Sigmoid colon (tissue), 7 donors: ENCODE measurements around the gene CASZ1. TPM values are rescaled to one million over a fixed set of nuclear protein-coding genes. Genes with fewer than 3 reads are reported as not detected.

Source experiments
- DNase-seq: peaks from one replicate; pipeline ENCODE4 v3.0.0-alpha.2; 2019
- H3K27ac ChIP-seq, 4 donors: fragments of 200-600 bp; sonication (generic); one replicate each; pipeline ENCODE4 v1.5.1; 2016 to 2019; ENCODE audit warnings: mild to moderate bottlenecking in 1 of 4
- H3K27me3 ChIP-seq, 3 donors: fragments of 200-600 bp; sonication (generic); one replicate each; pipeline ENCODE4 v1.5.1; 2019; ENCODE audit warnings: mild to moderate bottlenecking in 1 of 3
- H3K36me3 ChIP-seq, 4 donors: fragments of 200-600 bp; sonication (generic); one replicate each; pipeline ENCODE4 v1.5.1; 2016 to 2019
- H3K4me1 ChIP-seq, 4 donors: fragments of 200-600 bp; sonication (generic); one replicate each; pipeline ENCODE4 v1.5.1; 2017 to 2019
- H3K4me3 ChIP-seq, 4 donors: fragments of 200-600 bp; sonication (generic); one replicate each; pipeline ENCODE4 v1.5.1; 2017 to 2019; ENCODE audit warnings: mild to moderate bottlenecking in 2 of 4, moderate library complexity in 1 of 4
- H3K9me3 ChIP-seq, 4 donors: fragments of 200-600 bp in 3 of 4; sonication (generic) in 3 of 4; one replicate each; pipeline versions ENCODE4 v1.5.1 to v1.6.1; 2013 to 2019
- CTCF ChIP-seq, 4 experiments: fragments of 450-650 bp in 3 of 4; fragments of 200-600 bp in 1 of 4; IDR thresholded peaks; one replicate each; pipeline ENCODE4 v1.5.1; 2016 to 2019; ENCODE audit warnings: antibody characterized with exemption in 4 of 4, mild to moderate bottlenecking in 3 of 4, moderate library complexity in 2 of 4
- EP300 ChIP-seq, 4 donors: sonication (generic); formaldehyde crosslinking; IDR thresholded peaks; one replicate each; pipeline ENCODE4 v1.6.1; 2017; ENCODE audit warnings: antibody characterized with exemption in 4 of 4
- POLR2A ChIP-seq, 2 donors: fragments of 450-650 bp; IDR thresholded peaks; one replicate each; pipeline ENCODE4 v1.6.1; 2016; ENCODE audit warnings: antibody characterized with exemption in 2 of 2, mild to moderate bottlenecking in 2 of 2, moderate library complexity in 2 of 2
- POLR2AphosphoS5 ChIP-seq, 4 donors: sonication (generic); formaldehyde crosslinking; IDR thresholded peaks; one replicate each; pipeline ENCODE4 v1.6.1; 2017; ENCODE audit warnings: antibody characterized with exemption in 4 of 4
- WGBS, 2 donors: extraction: QIAGEN DNeasy Blood & Tissue Kit; methylation state at CpG; one replicate each; pipeline ENCODE4 v1.1.7; 2013; 5-methylcytosine and 5-hydroxymethylcytosine counted together
- intact Hi-C: fragments of 100-400 bp; cut with DNase I; formaldehyde crosslinking; loops from one replicate; pipeline ENCODE4 v1.15.1; 2023
- polyA plus RNA-seq, 3 donors: library from polyadenylated mRNA; stranded (reverse); fragments of 200-250 nt; gene quantifications; one replicate each; pipeline ENCODE4 v1.2.3, GENCODE V29; 2013
- total RNA-seq, 4 donors: library from RNA; depleted of rRNA; stranded (reverse); fragments of >200 nt; gene quantifications; one replicate each; pipeline ENCODE4 v1.1.0, GENCODE V29; 2016
- donor health status: healthy with polysubstance abuse.
- donor health status: Bipolar disorder and iron deficiency.
- donor health status: healthy.

Gene CASZ1
- total and polyA plus RNA-seq, 7 donors = 4.2 to 47.9 (median 23.6) TPM

GRCh38 chr1:10761503-10762152 lies 34.8 kb downstream of the CASZ1 start:
- no peak for DNase-seq
- H3K27ac ChIP-seq = peak overlapping the region; percentile 26 to 57 (median 43)
- H3K36me3 ChIP-seq = peaks cover 0 to 13% (median 0%) of the 10 kb centered on the region in 4 donors
- peaks cover 0 to 63% (median 41%) of the 10 kb centered on the region in 4 donors for H3K4me1 ChIP-seq
- no peaks in the 10 kb centered on the region for H3K27me3 ChIP-seq
- intact Hi-C loops = no loop called here
- WGBS, 2 donors = 8 to 57% methylated on average over 23 of the region's 23 CpGs
- H3K9me3 ChIP-seq = no peaks in the 10 kb centered on the region
- H3K4me3 ChIP-seq = no peak overlapping the region
- TF ChIP-seq POLR2AphosphoS5 (IDR thresholded peaks at IDR 0.05) (no peak), CTCF (IDR thresholded peaks at IDR 0.05) (no peak), EP300 (IDR thresholded peaks at IDR 0.05) (no peak), POLR2A (IDR thresholded peaks at IDR 0.05) (no peak)

DNA sequence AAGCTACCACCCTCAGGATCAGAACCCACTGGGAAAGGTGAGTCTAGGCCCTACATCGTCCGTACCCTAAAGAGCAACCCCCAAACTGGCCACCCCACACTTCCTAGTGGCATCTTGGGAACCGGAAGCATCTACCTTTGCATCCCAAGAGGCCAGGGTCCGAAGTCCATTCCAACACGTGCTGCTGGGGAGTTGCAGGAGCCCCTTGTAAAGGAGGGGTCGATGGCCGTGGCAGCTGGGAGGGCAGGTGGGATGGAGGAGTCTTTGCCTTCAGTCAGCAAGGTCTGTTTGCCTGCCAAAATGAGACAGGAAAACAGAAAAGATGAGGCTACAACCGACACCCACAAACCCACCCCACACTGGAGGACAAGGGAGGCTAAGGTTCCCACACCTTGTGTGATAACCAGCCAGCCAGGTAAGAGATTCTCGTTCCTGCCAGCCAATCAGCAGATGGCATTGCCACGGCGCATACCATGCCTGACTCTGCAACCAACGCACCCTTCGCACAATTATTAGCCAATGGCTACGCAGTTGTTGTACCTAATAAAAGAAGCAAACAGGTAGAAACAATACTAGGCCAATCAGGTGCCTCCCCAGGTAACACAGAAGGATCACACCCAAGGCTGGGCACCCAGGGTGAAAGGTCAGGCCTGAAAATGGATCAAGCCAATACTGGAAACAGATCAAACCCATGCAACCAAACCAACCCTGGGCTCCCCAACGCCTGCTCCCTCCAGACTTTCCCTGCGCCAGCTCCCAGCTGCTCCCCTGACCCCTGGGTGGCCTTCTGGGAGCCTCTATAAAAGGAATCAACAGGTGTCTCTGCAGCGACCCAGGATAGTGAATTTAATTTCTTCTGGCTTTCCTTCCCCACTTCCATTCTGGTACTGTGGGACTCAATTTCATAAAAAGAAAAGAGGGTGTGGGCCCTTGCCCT lies 35.6 kb downstream of the CASZ1 start:
- TF ChIP-seq POLR2A (IDR thresholded peaks at IDR 0.05) (no peak), CTCF (IDR thresholded peaks at IDR 0.05) (no peak), EP300 (IDR thresholded peaks at IDR 0.05) (no peak), POLR2AphosphoS5 (IDR thresholded peaks at IDR 0.05) (no peak)
- DNase-seq = no peak
- H3K4me3 ChIP-seq = no peak overlapping the region
- peaks cover 0 to 63% (median 41%) of the 10 kb centered on the region in 4 donors for H3K4me1 ChIP-seq
- intact Hi-C loops = no loop called here
- H3K9me3 ChIP-seq = no peaks in the 10 kb centered on the region
- no peaks in the 10 kb centered on the region for H3K27me3 ChIP-seq
- WGBS, 2 donors = 32 to 76% methylated on average over 17 of the region's 17 CpGs
- peaks cover 0 to 13% (median 0%) of the 10 kb centered on the region in 4 donors for H3K36me3 ChIP-seq
- H3K27ac ChIP-seq = peak overlapping the region in 1 of 4 donors; percentile 57

GRCh38 chr1:10759413-10760200 lies 36.8 kb downstream of the CASZ1 start:
- no peak overlapping the region for H3K4me3 ChIP-seq
- H3K36me3 ChIP-seq = peaks cover 0 to 13% (median 0%) of the 10 kb centered on the region in 4 donors
- intact Hi-C loops = no loop called here
- no peak for DNase-seq
- no peaks in the 10 kb centered on the region for H3K9me3 ChIP-seq
- H3K27ac ChIP-seq = no peak overlapping the region
- TF ChIP-seq EP300 (IDR thresholded peaks at IDR 0.05) (no peak), POLR2A (IDR thresholded peaks at IDR 0.05) (peak in 1 of 2 donors; percentile 32), POLR2AphosphoS5 (IDR thresholded peaks at IDR 0.05) (no peak), CTCF (IDR thresholded peaks at IDR 0.05) (no peak)
- 20 to 68% methylated on average over 15 of the region's 15 CpGs for WGBS, 2 donors
- peaks cover 0 to 63% (median 45%) of the 10 kb centered on the region in 4 donors for H3K4me1 ChIP-seq
- H3K27me3 ChIP-seq = no peaks in the 10 kb centered on the region

DNA sequence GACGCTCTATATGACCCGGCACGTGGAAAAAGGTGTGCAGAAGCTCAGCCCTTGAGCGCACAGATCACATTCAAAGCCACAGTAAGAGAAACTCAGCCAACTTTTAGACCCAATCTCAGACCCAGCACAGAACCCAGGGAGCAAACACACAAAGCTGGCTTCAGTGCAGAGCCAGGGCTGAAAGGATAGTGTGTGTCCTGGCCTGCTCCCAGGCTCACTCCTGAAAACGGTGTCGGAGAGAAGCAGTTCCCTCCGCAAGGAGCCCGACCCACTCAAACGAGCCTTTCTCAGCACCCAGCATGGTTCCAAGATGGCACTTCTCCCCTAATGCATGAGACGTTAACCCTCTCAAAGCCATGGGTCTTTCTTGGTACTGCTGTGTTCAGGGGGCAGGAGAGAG lies 39.6 kb downstream of the CASZ1 start:
- H3K27ac ChIP-seq = peak overlapping the region in 3 of 4 donors; percentile 67 to 81 (median 69)
- no peaks in the 10 kb centered on the region for H3K9me3 ChIP-seq
- H3K27me3 ChIP-seq = no peaks in the 10 kb centered on the region
- H3K4me3 ChIP-seq = no peak overlapping the region
- no peak for TF ChIP-seq POLR2AphosphoS5 (IDR thresholded peaks at IDR 0.05)
- no peak for TF ChIP-seq CTCF (IDR thresholded peaks at IDR 0.05)
- no peak for TF ChIP-seq POLR2A (IDR thresholded peaks at IDR 0.05)
- TF ChIP-seq EP300 (IDR thresholded peaks at IDR 0.05) = no peak
- intact Hi-C loops = no loop called here
- H3K36me3 ChIP-seq = peaks cover 0 to 13% (median 0%) of the 10 kb centered on the region in 4 donors
- 83 to 88% methylated on average over 10 of the region's 10 CpGs for WGBS, 2 donors
- H3K4me1 ChIP-seq = peaks cover 0 to 54% (median 42%) of the 10 kb centered on the region in 4 donors
- no peak for DNase-seq
